ENCODE measurements around the gene GPR39. TPM values are rescaled to one million over a fixed set of nuclear protein-coding genes. Genes with fewer than 3 reads are reported as not detected.
A peak's percentile ranks its signal among the peaks of the same experiment; 100 is the strongest.

GPR39 gene
- polyA plus RNA-seq, 1 donor from 2014 or later, result 1.1 TPM

GRCh38 chr2:132420816-132421805, 4.5 kb downstream of the GPR39 start:
- Histone ChIP-seq H3K4me2 (ENCODE audit: low read length) (no peak overlapping the region), H3K79me2 (replicated peaks; ENCODE audit: insufficient read depth, low read length) (no peaks in the 10 kb centered on the region), H3K9ac (ENCODE audit: low read length) (no peak overlapping the region), H3K36me3 (ENCODE audit: insufficient read depth, low read length) (no peaks in the 10 kb centered on the region), H3F3A (ENCODE audit: insufficient read depth, low read length, poor library complexity, severe bottlenecking) (no peaks in the 10 kb centered on the region), H2AFZ (ENCODE audit: low read depth, low read length) (no peak overlapping the region), H4K20me1 (ENCODE audit: insufficient read depth) (no peaks in the 10 kb centered on the region), H3K4me3 (ENCODE audit: low read length) (no peak overlapping the region), H3K27me3 (ENCODE audit: insufficient read depth, low read depth, low read length) (peaks cover 7% of the 10 kb centered on the region), H3K27ac (ENCODE audit: low read length) (no peak overlapping the region), H3K9me2 (ENCODE audit: insufficient read depth, low read length) (no peaks in the 10 kb centered on the region), H3K9me3 (ENCODE audit: low read length) (no peaks in the 10 kb centered on the region)
- TF ChIP-seq EZH2 (IDR thresholded peaks at IDR 0.05; ENCODE audit: borderline replicate concordance, insufficient read depth, low read length, poor library complexity, severe bottlenecking), result no peak
- TF ChIP-seq, protein P1, sequence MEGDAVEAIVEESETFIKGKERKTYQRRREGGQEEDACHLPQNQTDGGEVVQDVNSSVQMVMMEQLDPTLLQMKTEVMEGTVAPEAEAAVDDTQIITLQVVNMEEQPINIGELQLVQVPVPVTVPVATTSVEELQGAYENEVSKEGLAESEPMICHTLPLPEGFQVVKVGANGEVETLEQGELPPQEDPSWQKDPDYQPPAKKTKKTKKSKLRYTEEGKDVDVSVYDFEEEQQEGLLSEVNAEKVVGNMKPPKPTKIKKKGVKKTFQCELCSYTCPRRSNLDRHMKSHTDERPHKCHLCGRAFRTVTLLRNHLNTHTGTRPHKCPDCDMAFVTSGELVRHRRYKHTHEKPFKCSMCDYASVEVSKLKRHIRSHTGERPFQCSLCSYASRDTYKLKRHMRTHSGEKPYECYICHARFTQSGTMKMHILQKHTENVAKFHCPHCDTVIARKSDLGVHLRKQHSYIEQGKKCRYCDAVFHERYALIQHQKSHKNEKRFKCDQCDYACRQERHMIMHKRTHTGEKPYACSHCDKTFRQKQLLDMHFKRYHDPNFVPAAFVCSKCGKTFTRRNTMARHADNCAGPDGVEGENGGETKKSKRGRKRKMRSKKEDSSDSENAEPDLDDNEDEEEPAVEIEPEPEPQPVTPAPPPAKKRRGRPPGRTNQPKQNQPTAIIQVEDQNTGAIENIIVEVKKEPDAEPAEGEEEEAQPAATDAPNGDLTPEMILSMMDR (IDR thresholded peaks at IDR 0.05; ENCODE audit: poor library complexity, severe bottlenecking), result peak; percentile 11
- no peak for TF ChIP-seq POLR2AphosphoS5 (IDR thresholded peaks at IDR 0.05)
- no peak for TF ChIP-seq MXI1 (conservative IDR thresholded peaks at IDR 0.05; ENCODE audit: poor library complexity, severe bottlenecking)

DNA sequence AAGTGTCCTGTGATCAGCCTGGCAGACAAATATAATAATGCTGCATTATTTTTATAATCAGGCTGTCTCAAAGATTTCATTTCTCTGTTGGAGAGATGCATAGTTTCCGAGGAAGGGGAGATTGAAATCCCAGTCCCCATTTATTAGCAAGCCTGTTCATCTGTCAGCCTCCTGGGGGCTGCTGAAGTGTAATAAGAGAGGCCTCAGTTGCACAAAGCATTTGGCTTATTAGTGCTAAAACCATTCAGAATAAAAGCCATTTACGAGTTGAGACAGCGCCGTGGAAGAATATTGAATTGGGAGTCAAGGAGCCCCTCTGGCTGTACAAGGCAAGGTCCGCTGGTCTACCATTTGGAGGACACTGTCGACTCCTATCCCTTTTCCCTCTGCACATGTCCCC, 6.1 kb downstream of the GPR39 start:
- no peaks in the 10 kb centered on the region for H3K36me3 ChIP-seq (ENCODE audit: insufficient read depth, low read length)
- H3K4me2 ChIP-seq (ENCODE audit: low read length), result peak overlapping the region; percentile 7
- no peaks in the 10 kb centered on the region for H4K20me1 ChIP-seq (ENCODE audit: insufficient read depth)
- no peaks in the 10 kb centered on the region for H3K9me3 ChIP-seq (ENCODE audit: low read length)
- H3F3A ChIP-seq (ENCODE audit: insufficient read depth, low read length, poor library complexity, severe bottlenecking), result no peaks in the 10 kb centered on the region
- no peaks in the 10 kb centered on the region for H3K27me3 ChIP-seq (ENCODE audit: insufficient read depth, low read depth, low read length)
- no peaks in the 10 kb centered on the region for H3K79me2 ChIP-seq (replicated peaks; ENCODE audit: insufficient read depth, low read length)
- TF ChIP-seq SMC3 (conservative IDR thresholded peaks at IDR 0.05; ENCODE audit: poor library complexity), result no peak
- TF ChIP-seq REST (IDR thresholded peaks at IDR 0.05; ENCODE audit: borderline replicate concordance), result no peak
- TF ChIP-seq, protein P1 (IDR thresholded peaks at IDR 0.05; ENCODE audit: poor library complexity, severe bottlenecking), result no peak
- TF ChIP-seq POLR2AphosphoS5 (IDR thresholded peaks at IDR 0.05), result no peak
- no peak for TF ChIP-seq RAD21 (conservative IDR thresholded peaks at IDR 0.05)
- TF ChIP-seq EP300 (conservative IDR thresholded peaks at IDR 0.05; ENCODE audit: poor library complexity, severe bottlenecking), result no peak
- no peak for TF ChIP-seq TAF1 (IDR thresholded peaks at IDR 0.05; ENCODE audit: low read depth)
- H2AFZ ChIP-seq (ENCODE audit: low read depth, low read length), result no peak overlapping the region
- H3K9ac ChIP-seq (ENCODE audit: low read length), result no peak overlapping the region
- no peaks in the 10 kb centered on the region for H3K9me2 ChIP-seq (ENCODE audit: insufficient read depth, low read length)
- peak overlapping the region; percentile 3 for H3K27ac ChIP-seq (ENCODE audit: low read length)
- H3K4me3 ChIP-seq (ENCODE audit: low read length), result peak overlapping the region; percentile 6
